GM12872 (cell line): ENCODE data around the gene MYO18B.

ENCODE experiments used
- TF ChIP-seq, protein P1 (sequence below): IDR thresholded peaks from 3 replicates; pipeline ENCODE4 v1.5.1; 2011; ENCODE audit warnings: low read depth, mild to moderate bottlenecking, low read length, moderate library complexity; ENCODE audit not compliant: insufficient read depth

Gene MYO18B

GRCh38 chr22:25697181-25697664 lies 44.8 kb upstream of the MYO18B start:
- TF ChIP-seq, protein P1, sequence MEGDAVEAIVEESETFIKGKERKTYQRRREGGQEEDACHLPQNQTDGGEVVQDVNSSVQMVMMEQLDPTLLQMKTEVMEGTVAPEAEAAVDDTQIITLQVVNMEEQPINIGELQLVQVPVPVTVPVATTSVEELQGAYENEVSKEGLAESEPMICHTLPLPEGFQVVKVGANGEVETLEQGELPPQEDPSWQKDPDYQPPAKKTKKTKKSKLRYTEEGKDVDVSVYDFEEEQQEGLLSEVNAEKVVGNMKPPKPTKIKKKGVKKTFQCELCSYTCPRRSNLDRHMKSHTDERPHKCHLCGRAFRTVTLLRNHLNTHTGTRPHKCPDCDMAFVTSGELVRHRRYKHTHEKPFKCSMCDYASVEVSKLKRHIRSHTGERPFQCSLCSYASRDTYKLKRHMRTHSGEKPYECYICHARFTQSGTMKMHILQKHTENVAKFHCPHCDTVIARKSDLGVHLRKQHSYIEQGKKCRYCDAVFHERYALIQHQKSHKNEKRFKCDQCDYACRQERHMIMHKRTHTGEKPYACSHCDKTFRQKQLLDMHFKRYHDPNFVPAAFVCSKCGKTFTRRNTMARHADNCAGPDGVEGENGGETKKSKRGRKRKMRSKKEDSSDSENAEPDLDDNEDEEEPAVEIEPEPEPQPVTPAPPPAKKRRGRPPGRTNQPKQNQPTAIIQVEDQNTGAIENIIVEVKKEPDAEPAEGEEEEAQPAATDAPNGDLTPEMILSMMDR = no peak

- TF ChIP-seq, protein P1 = no peak
Measured at GRCh38 chr22:25697978-25698377, 44.0 kb upstream of the MYO18B start.

GRCh38 chr22:25698461-25698860 lies 43.5 kb upstream of the MYO18B start:
- TF ChIP-seq, protein P1 = no peak

DNA sequence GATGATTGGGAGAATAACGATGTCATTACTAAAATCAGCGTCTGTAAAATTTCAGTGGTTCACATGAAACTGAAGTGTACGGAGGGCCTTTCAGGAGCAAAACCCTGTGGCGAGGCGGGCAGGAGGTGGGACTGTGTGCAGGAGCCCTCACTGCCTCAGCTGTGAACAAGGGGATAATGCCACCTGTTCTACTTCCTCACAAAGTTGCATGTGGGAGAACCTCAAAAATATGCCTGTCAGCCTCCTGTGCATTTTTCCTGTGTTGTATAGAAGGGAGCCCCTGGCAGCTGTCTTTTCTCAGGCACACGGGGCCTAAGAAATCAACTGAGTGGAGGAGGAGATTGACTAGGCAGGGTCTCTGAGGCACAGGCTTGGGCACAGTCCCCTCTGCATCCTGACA lies 43.0 kb upstream of the MYO18B start:
- TF ChIP-seq, protein P1 = no peak

DNA sequence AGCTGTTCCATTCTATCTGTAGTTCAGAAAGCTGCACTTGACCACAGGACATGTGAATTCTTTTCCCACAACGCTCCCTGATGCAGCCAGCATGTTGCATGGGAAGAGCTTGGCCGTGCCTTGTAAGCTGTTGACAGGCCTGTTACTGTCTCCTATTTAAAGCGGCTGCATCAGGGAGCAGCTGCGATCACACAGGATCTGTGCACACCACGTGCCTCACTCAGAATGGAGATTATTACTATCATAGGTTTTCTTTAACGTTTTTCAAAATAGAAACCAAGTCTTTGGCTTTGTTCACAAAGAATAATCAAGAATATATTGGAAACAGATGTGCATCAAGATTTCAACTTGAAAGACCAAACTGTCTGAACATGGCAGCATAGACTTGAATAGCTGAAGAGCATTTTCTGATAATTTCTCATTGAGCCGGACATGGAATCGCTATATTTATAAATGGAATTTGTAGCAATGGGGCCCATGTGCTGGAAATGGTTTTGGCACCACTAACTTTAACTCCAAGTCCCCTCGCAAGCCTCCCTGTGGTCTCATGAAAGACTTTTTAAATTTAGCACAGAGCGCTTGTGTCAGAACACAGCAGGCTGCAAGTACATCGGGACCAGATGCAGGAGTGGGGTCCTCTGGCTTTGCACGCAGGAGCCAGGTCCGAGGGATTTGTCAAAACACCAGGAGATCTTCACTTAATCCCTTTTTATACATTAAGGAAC lies 40.8 kb upstream of the MYO18B start:
- TF ChIP-seq, protein P1 = no peak

DNA sequence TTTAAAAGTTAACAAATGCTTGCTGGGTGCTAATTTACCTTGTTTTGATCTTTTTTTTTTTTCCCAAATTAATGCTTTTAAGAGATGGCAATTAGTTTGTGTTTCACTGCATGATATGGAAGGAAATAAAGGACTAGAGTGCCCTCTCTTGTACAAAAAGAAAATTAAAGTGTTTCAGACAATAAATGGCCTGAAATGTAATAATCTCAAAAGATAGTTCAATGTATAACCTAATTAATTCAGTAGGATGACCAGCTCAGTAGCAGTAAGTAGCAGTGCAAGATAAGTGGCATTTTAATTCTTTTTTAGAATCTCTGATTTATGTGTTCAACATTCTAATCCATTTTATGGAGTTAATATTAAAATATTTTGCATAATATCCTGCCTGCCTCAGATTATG lies 39.9 kb upstream of the MYO18B start:
- TF ChIP-seq, protein P1 = peak; percentile 28; the same call in 1 of the 3 replicates

DNA sequence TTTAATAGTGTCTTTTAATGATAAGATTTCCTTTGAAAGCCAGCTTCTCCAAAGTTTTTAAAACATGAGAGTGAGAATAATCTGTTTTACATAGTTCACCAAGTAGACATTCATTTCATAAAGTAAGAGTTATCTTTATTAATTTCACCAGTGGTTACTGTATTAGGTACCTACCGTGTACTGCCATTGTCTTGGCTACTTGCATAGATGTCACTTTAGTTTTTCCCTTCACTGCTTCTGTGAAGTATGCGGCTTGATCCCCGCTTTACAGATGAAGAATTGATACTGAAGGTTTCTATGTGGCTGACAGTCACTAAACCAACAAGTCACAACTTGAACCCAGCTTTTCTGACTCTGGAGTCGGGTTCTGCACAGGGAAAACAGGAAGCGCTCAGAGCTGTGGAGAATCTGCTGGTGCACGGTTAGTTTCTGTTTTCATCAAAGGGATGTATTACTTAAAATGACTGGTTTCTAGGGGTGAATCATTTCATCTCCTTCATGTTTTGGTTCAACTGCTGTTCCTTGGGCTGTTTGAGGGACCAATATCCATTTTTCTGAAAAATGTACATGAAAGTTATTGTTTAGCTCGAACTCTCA lies 39.3 kb upstream of the MYO18B start:
- TF ChIP-seq, protein P1 = no peak
